Activated CD4-positive, alpha-beta memory T cell treated with anti-CD3 and anti-CD28 coated beads for 36 hours (primary cell): ENCODE data around the gene CALHM2. TPM values are rescaled to one million over a fixed set of nuclear protein-coding genes. Genes with fewer than 3 reads are reported as not detected.
"Not testable (repeated sequence)": the region's sequence is repeated elsewhere in the genome, so short reads cannot be mapped to it uniquely, and the experiment has no call there.

ENCODE experiments used
- CTCF ChIA-PET: fragments of 350-600 bp; sonication (Branson Sonifier 250); formaldehyde crosslinking; loops from one replicate; lab custom pipeline; 2021; ENCODE audit warnings: antibody characterized with exemption, inconsistent platforms; lab: Charles Lee
- POLR2A ChIA-PET: fragments of 350-600 bp; sonication (Branson Sonifier 250); formaldehyde crosslinking; loops from one replicate; lab custom pipeline; 2021; ENCODE audit warnings: antibody characterized with exemption; lab: Charles Lee
- DNase-seq: peaks from one replicate; pipeline ENCODE4 v3.0.0-alpha.2; 2020
- H3K27ac Mint-ChIP-seq: one replicate; pipeline ENCODE4 v1.8.0; 2021; ENCODE audit warnings: mixed read lengths
- H3K27me3 Mint-ChIP-seq: one replicate; pipeline ENCODE4 v1.8.0; 2021; ENCODE audit warnings: mixed read lengths
- H3K36me3 Mint-ChIP-seq: one replicate; pipeline ENCODE4 v1.8.0; 2021; ENCODE audit warnings: mixed read lengths
- H3K4me1 Mint-ChIP-seq: one replicate; pipeline ENCODE4 v1.8.0; 2021; ENCODE audit warnings: low read depth, mixed read lengths
- H3K4me3 Mint-ChIP-seq: one replicate; pipeline ENCODE4 v1.8.0; 2021; ENCODE audit warnings: mild to moderate bottlenecking, mixed read lengths
- H3K9me3 Mint-ChIP-seq: one replicate; pipeline ENCODE4 v1.8.0; 2021; ENCODE audit warnings: mixed read lengths
- intact Hi-C: fragments of 100-400 bp; cut with micrococcal nuclease; formaldehyde crosslinking; loops from one replicate; pipeline ENCODE4 v1.15.1; 2023
- total RNA-seq, 2 experiments: library from RNA; stranded (reverse); gene quantifications; one replicate each; pipeline ENCODE4 v1.2.3, GENCODE V29; 2021

Gene CALHM2
- total RNA-seq, 2 experiments from 2014 or later = 21.6 to 22.5 TPM

GRCh38 chr10:103491729-103492364 lies 39.7 kb upstream of the CALHM2 start:
- Mint-ChIP-seq H3K27ac (no peak overlapping the region), H3K36me3 (no peaks in the 10 kb centered on the region), H3K4me3 (no peak overlapping the region), H3K4me1 (peaks cover 20% of the 10 kb centered on the region), H3K9me3 (no peaks in the 10 kb centered on the region), H3K27me3 (peaks cover 34% of the 10 kb centered on the region)
- DNase-seq = no peak
- ChIA-PET POLR2A (no interaction called here), CTCF (interaction anchor here (1.2 to 2.2 kb wide), 4 partner anchors 11 to 73 kb away, joined by 3 to 7 read pairs (median 6); no protein-coding TSS in a partner anchor)
- intact Hi-C loops = loop anchor here (5.0 kb wide), 1 partner anchor 300 kb away; the partner anchor contains the start of gene NT5C2

GRCh38 chr10:103490986-103491314 lies 38.8 kb upstream of the CALHM2 start:
- DNase-seq = no peak
- Mint-ChIP-seq H3K4me1 (peaks cover 20% of the 10 kb centered on the region), H3K4me3 (no peak overlapping the region), H3K27ac (no peak overlapping the region), H3K36me3 (no peaks in the 10 kb centered on the region), H3K27me3 (peaks cover 32% of the 10 kb centered on the region), H3K9me3 (no peaks in the 10 kb centered on the region)
- CTCF ChIA-PET = interaction anchor here (0.8 to 1.9 kb wide), 7 partner anchors 10 to 157 kb away, joined by 3 to 6 read pairs (median 4); partner anchors contain the start of genes ATP5MK and PDCD11
- intact Hi-C loops = loop anchor here (5.0 kb wide), 1 partner anchor 299 kb away; the partner anchor contains the start of gene NT5C2
- POLR2A ChIA-PET = interaction anchor here (0.8 kb wide), 1 partner anchor 14 kb away, joined by 3 read pairs; no protein-coding TSS in a partner anchor

- Mint-ChIP-seq H3K27ac (no peak overlapping the region), H3K27me3 (peaks cover 6% of the 10 kb centered on the region), H3K4me1 (peaks cover 12% of the 10 kb centered on the region), H3K4me3 (no peak overlapping the region), H3K9me3 (no peaks in the 10 kb centered on the region), H3K36me3 (no peaks in the 10 kb centered on the region)
- ChIA-PET CTCF (interaction anchor here (1.6 to 3.1 kb wide), 4 partner anchors 14 to 72 kb away, joined by 4 to 42 read pairs (median 19); partner anchors contain the start of gene CALHM2), POLR2A (no interaction called here)
- no peak for DNase-seq
- intact Hi-C loops = loop anchor here (5.0 kb wide), 1 partner anchor 570 kb away; the partner anchor contains the start of gene CNNM2
These were observed 35.2 kb upstream of the CALHM2 start for GRCh38 chr10:103487410-103487708.

GRCh38 chr10:103486635-103487409 lies 34.7 kb upstream of the CALHM2 start:
- not testable (repeated sequence) for H3K36me3 Mint-ChIP-seq

GRCh38 chr10:103481974-103482531 lies 29.9 kb upstream of the CALHM2 start:
- POLR2A ChIA-PET = no interaction called here
- no peaks in the 10 kb centered on the region for H3K36me3 Mint-ChIP-seq
- intact Hi-C loops = loop anchor here (1.0 to 5.0 kb wide), 3 partner anchors 31 to 85 kb away; partner anchors contain the start of genes ATP5MK and PDCD11
- no peaks in the 10 kb centered on the region for H3K9me3 Mint-ChIP-seq
- H3K27me3 Mint-ChIP-seq = no peaks in the 10 kb centered on the region
- no peak for DNase-seq
- CTCF ChIA-PET = interaction anchor here (0.9 to 1.9 kb wide), 8 partner anchors 9 to 99 kb away, joined by 3 to 15 read pairs (median 3); no protein-coding TSS in a partner anchor
- no peak overlapping the region for H3K27ac Mint-ChIP-seq
- peaks cover 4% of the 10 kb centered on the region for H3K4me1 Mint-ChIP-seq
- H3K4me3 Mint-ChIP-seq = no peak overlapping the region

More at GRCh38 chr10:103486635-103487409, 34.7 kb upstream of the CALHM2 start:
- intact Hi-C loops = loop anchor here (5.0 kb wide), 1 partner anchor 570 kb away; the partner anchor contains the start of gene CNNM2
- CTCF ChIA-PET = interaction anchor here (1.0 to 3.1 kb wide), 12 partner anchors 11 to 569 kb away, joined by 3 to 42 read pairs (median 4); partner anchors contain the start of genes CALHM2 and CNNM2
- H3K4me3 Mint-ChIP-seq, DNase-seq, H3K9me3 Mint-ChIP-seq, H3K27ac Mint-ChIP-seq, POLR2A ChIA-PET, H3K27me3 Mint-ChIP-seq: not testable (repeated sequence)
- peaks cover 15% of the 10 kb centered on the region for H3K4me1 Mint-ChIP-seq

- H3K4me3 Mint-ChIP-seq = no peak overlapping the region
- POLR2A ChIA-PET = no interaction called here
- intact Hi-C loops = loop anchor here (5.0 kb wide), 1 partner anchor 83 kb away; the partner anchor contains the start of genes ATP5MK and PDCD11
These were observed 28.4 kb upstream of the CALHM2 start for GRCh38 chr10:103480521-103480920.

GRCh38 chr10:103479135-103479534 lies 27.0 kb upstream of the CALHM2 start, which contains the start of gene CALHM3:
Gene CALHM3, minus strand, starts transcription at chr10:103479240. Its CDS starts 208 bp downstream, at chr10:103479032.
- intact Hi-C loops = no loop called here

More at GRCh38 chr10:103480521-103480920, 28.4 kb upstream of the CALHM2 start:
- no peak for DNase-seq
- Mint-ChIP-seq H3K27ac (no peak overlapping the region), H3K36me3 (no peaks in the 10 kb centered on the region), H3K9me3 (no peaks in the 10 kb centered on the region), H3K4me1 (peaks cover 7% of the 10 kb centered on the region), H3K27me3 (no peaks in the 10 kb centered on the region)
- CTCF ChIA-PET = interaction anchor here (0.7 to 1.7 kb wide), 6 partner anchors 9 to 65 kb away, joined by 3 to 7 read pairs (median 6); partner anchors contain the start of gene NEURL1

GRCh38 chr10:103478671-103479070 lies 26.5 kb upstream of the CALHM2 start:
- peaks cover 7% of the 10 kb centered on the region for H3K4me1 Mint-ChIP-seq
- no peaks in the 10 kb centered on the region for H3K27me3 Mint-ChIP-seq
- no peaks in the 10 kb centered on the region for H3K9me3 Mint-ChIP-seq
- no peaks in the 10 kb centered on the region for H3K36me3 Mint-ChIP-seq
- no peak overlapping the region for H3K4me3 Mint-ChIP-seq
- no peak for DNase-seq
- CTCF ChIA-PET = no interaction called here
- POLR2A ChIA-PET = no interaction called here
- no peak overlapping the region for H3K27ac Mint-ChIP-seq
- intact Hi-C loops = no loop called here

More at GRCh38 chr10:103479135-103479534, 27.0 kb upstream of the CALHM2 start, which contains the start of gene CALHM3:
- DNase-seq = no peak
- Mint-ChIP-seq H3K27me3 (no peaks in the 10 kb centered on the region), H3K4me1 (peaks cover 7% of the 10 kb centered on the region), H3K4me3 (no peak within 1 kb of the TSS), H3K36me3 (no peaks in the 10 kb centered on the region), H3K9me3 (no peaks in the 10 kb centered on the region), H3K27ac (no peak within 1 kb of the TSS)
- CTCF ChIA-PET = no interaction called here
- POLR2A ChIA-PET = no interaction called here

- Mint-ChIP-seq H3K27me3 (no peaks in the 10 kb centered on the region), H3K4me3 (no peak overlapping the region), H3K9me3 (no peaks in the 10 kb centered on the region), H3K36me3 (no peaks in the 10 kb centered on the region), H3K27ac (no peak overlapping the region), H3K4me1 (peaks cover 14% of the 10 kb centered on the region)
- CTCF ChIA-PET = interaction anchor here (1.1 to 3.4 kb wide), 6 partner anchors 9 to 60 kb away, joined by 4 to 16 read pairs (median 6); no protein-coding TSS in a partner anchor
- POLR2A ChIA-PET = no interaction called here
- DNase-seq = peak; percentile 46
- intact Hi-C loops = no loop called here
These were observed 24.0 kb upstream of the CALHM2 start for GRCh38 chr10:103476046-103476768.

- Mint-ChIP-seq H3K27me3 (no peaks in the 10 kb centered on the region), H3K36me3 (no peaks in the 10 kb centered on the region), H3K27ac (no peak overlapping the region), H3K4me3 (no peak overlapping the region), H3K9me3 (no peaks in the 10 kb centered on the region), H3K4me1 (peaks cover 21% of the 10 kb centered on the region)
- DNase-seq = no peak
- ChIA-PET CTCF (interaction anchor here (0.7 to 3.4 kb wide), 8 partner anchors 7 to 60 kb away, joined by 3 to 16 read pairs (median 5); partner anchors contain the start of gene CALHM2), POLR2A (no interaction called here)
- intact Hi-C loops = no loop called here
These were observed 23.3 kb upstream of the CALHM2 start for GRCh38 chr10:103475437-103475836.

- no peak for DNase-seq
- ChIA-PET CTCF (interaction anchor here (1.8 to 3.4 kb wide), 3 partner anchors 9 to 58 kb away, joined by 4 to 16 read pairs (median 9); no protein-coding TSS in a partner anchor), POLR2A (no interaction called here)
- Mint-ChIP-seq H3K27me3 (no peaks in the 10 kb centered on the region), H3K4me3 (no peak overlapping the region), H3K36me3 (no peaks in the 10 kb centered on the region), H3K27ac (peak overlapping the region; percentile 1), H3K9me3 (no peaks in the 10 kb centered on the region), H3K4me1 (peaks cover 24% of the 10 kb centered on the region)
- intact Hi-C loops = no loop called here
These were observed 21.9 kb upstream of the CALHM2 start for GRCh38 chr10:103474077-103474476.
